Endothelial cell of umbilical vein (primary cell): ENCODE results near the gene EEFSEC. TPM values are rescaled to one million over a fixed set of nuclear protein-coding genes. Genes with fewer than 3 reads are reported as not detected.

Source experiments
- BruUV-seq: library from RNA; stranded (reverse); fragments of 400-500 nt; replicated peaks from 2 replicates; lab custom pipeline; 2021; lab: Mats Ljungman, UMichigan
- CTCF ChIA-PET: fragments of 300-600, 350-600 bp; sonication (Branson Sonifier 250); formaldehyde crosslinking; loops from one replicate; lab custom pipeline; 2021; ENCODE audit warnings: antibody characterized with exemption, inconsistent platforms; lab: Charles Lee
- POLR2A ChIA-PET: fragments of 300-600, 350-600 bp; sonication (Branson Sonifier 250); formaldehyde crosslinking; loops from one replicate; lab custom pipeline; 2021; ENCODE audit warnings: antibody characterized with exemption, inconsistent platforms; lab: Charles Lee
- DNase-seq: peaks from one replicate; pipeline ENCODE4 v3.0.0-alpha.2; 2011; ENCODE audit warnings: low read depth, low spot score
- FAIRE-seq: peaks from 2 replicates; lab custom pipeline; 2011; peaks lifted over from hg19 to GRCh38; lab: Jason Lieb, UNC
- H2AFZ ChIP-seq: 2 replicates; pipeline ENCODE4 v1.6.0; 2012; ENCODE audit warnings: low read depth, low read length, control low read depth, inconsistent platforms
- H3K27ac ChIP-seq: 2 replicates; pipeline ENCODE4 v1.5.1; 2011; ENCODE audit warnings: low read depth, mild to moderate bottlenecking, control low read depth, low read length, moderate library complexity; ENCODE audit not compliant: insufficient read depth
- H3K27me3 ChIP-seq, 2 experiments: 2 replicates each; pipeline versions ENCODE4 v1.6.0 to v1.6.1; 2011; ENCODE audit warnings: low read length in 2 of 2, mixed read lengths in 1 of 2; ENCODE audit not compliant: control insufficient read depth in 2 of 2, insufficient read depth in 2 of 2
- H3K36me3 ChIP-seq, 2 experiments: 2 replicates in 1 of 2; 3 replicates in 1 of 2; pipeline ENCODE4 v1.5.1; 2011; ENCODE audit warnings: low read length in 2 of 2, mild to moderate bottlenecking in 1 of 2, moderate library complexity in 1 of 2; ENCODE audit not compliant: control insufficient read depth in 2 of 2, insufficient read depth in 2 of 2; ENCODE audit errors: extremely low read depth in 1 of 2
- H3K4me1 ChIP-seq: 3 replicates; pipeline ENCODE4 v1.5.1; 2011; ENCODE audit warnings: mild to moderate bottlenecking, low read length; ENCODE audit not compliant: control insufficient read depth, insufficient read depth; ENCODE audit errors: extremely low read depth
- H3K4me2 ChIP-seq: 2 replicates; pipeline ENCODE4 v1.6.1; 2011; ENCODE audit warnings: low read length, control low read depth, mixed read lengths; ENCODE audit not compliant: insufficient read depth
- H3K4me3 ChIP-seq, 3 experiments: fragments of 200-600 bp in 1 of 3; sonication (generic), shearing (Covaris generic) in 1 of 3; replicated peaks in 1 of 3; 2 replicates each; pipeline ENCODE4 v1.5.1; 2011 to 2016; ENCODE audit warnings: control low read depth in 3 of 3, low read length in 3 of 3, mild to moderate bottlenecking in 2 of 3, inconsistent platforms in 1 of 3, low read depth in 1 of 3, moderate library complexity in 1 of 3; ENCODE audit not compliant: insufficient read depth in 1 of 3
- H3K79me2 ChIP-seq: 2 replicates; pipeline ENCODE4 v1.6.0; 2012; ENCODE audit warnings: low read length, inconsistent platforms; ENCODE audit not compliant: control insufficient read depth, insufficient read depth
- H3K9ac ChIP-seq: replicated peaks from 2 replicates; pipeline ENCODE3; 2011; ENCODE audit warnings: low read length, control low read depth; ENCODE audit not compliant: insufficient read depth; ENCODE audit errors: extremely low read depth
- H3K9me1 ChIP-seq: replicated peaks from 3 replicates; pipeline ENCODE4 v1.6.0; 2011; ENCODE audit warnings: mild to moderate bottlenecking, low read length; ENCODE audit not compliant: control insufficient read depth, insufficient read depth; ENCODE audit errors: extremely low read depth
- H3K9me3 ChIP-seq: replicated peaks from 2 replicates; pipeline ENCODE4 v1.5.1; 2012; ENCODE audit warnings: low read length, inconsistent platforms; ENCODE audit not compliant: control insufficient read depth, insufficient read depth
- H4K20me1 ChIP-seq: replicated peaks from 2 replicates; pipeline ENCODE3; 2011; ENCODE audit warnings: mild to moderate bottlenecking, low read length; ENCODE audit not compliant: control insufficient read depth, insufficient read depth; ENCODE audit errors: extremely low read depth
- EZH2 ChIP-seq: IDR thresholded peaks from 2 replicates; pipeline ENCODE4 v1.6.1; 2012; ENCODE audit warnings: borderline replicate concordance, low read depth, mild to moderate bottlenecking, moderate library complexity, low read length, inconsistent platforms; ENCODE audit not compliant: severe bottlenecking
- FOS ChIP-seq: IDR thresholded peaks from 2 replicates; pipeline ENCODE4 v1.6.1; 2011; ENCODE audit warnings: mild to moderate bottlenecking, low read length, moderate library complexity, borderline replicate concordance; ENCODE audit not compliant: insufficient read depth
- GATA2 ChIP-seq: IDR thresholded peaks from 2 replicates; pipeline ENCODE4 v1.7.0; 2011; ENCODE audit warnings: low read depth, mild to moderate bottlenecking, moderate library complexity, mixed read lengths, low read length; ENCODE audit not compliant: insufficient read length, insufficient read depth
- JUN ChIP-seq: IDR thresholded peaks from 2 replicates; pipeline ENCODE4 v1.6.1; 2011; ENCODE audit warnings: borderline replicate concordance, low read depth; ENCODE audit not compliant: insufficient read length, insufficient read depth
- MYC ChIP-seq: IDR thresholded peaks from one replicate; pipeline ENCODE4 v1.6.1; 2011; ENCODE audit warnings: mild to moderate bottlenecking, low read depth, low read length
- POLR2A ChIP-seq: IDR thresholded peaks from 2 replicates; pipeline ENCODE4 v1.6.1; 2012; ENCODE audit warnings: low read depth, mild to moderate bottlenecking, control low read depth, low read length
- POLR2AphosphoS5 ChIP-seq: IDR thresholded peaks from 2 replicates; pipeline ENCODE4 v1.6.1; 2012; ENCODE audit warnings: low read depth, mild to moderate bottlenecking, control low read depth, low read length, moderate library complexity; ENCODE audit not compliant: insufficient read depth
- dilution Hi-C: fragments of 300-500 bp; cut with MboI; formaldehyde crosslinking; loops from one replicate; pipeline ENCODE4 v1.15.0; 2019; ENCODE audit warnings: low sequenced_read_pairs; ENCODE audit not compliant: extremely low pct_ligation_motif_present
- intact Hi-C: fragments of 100-400 bp; cut with micrococcal nuclease; formaldehyde crosslinking; loops from one replicate; pipeline ENCODE4 v1.10.0; 2022
- polyA plus RNA-seq, 4 experiments: library from polyadenylated mRNA; depleted of rRNA in 3 of 4; stranded (reverse) in 3 of 4; unstranded in 1 of 4; fragments of >200 nt; gene quantifications; 2 replicates each; pipeline versions ENCODE4 v1.2.1 to v1.2.3, GENCODE V29; 2011 to 2012; ENCODE audit warnings: missing spikeins in 1 of 4
- total RNA-seq: library from RNA; stranded (reverse); gene quantifications from 2 replicates; pipeline ENCODE4 v1.2.3, GENCODE V29; 2021
- TF ChIP-seq, protein P1 (sequence below): IDR thresholded peaks from 2 replicates; pipeline ENCODE4 v1.6.1; 2011; ENCODE audit not compliant: insufficient read depth, insufficient read length
- TF ChIP-seq, protein P2 (sequence below), 2 donors: IDR thresholded peaks; 1 replicate in 1 of 2; 2 replicates in 1 of 2; pipeline ENCODE4 v1.5.1; 2011; ENCODE audit warnings: low read length in 2 of 2, mild to moderate bottlenecking in 2 of 2, moderate library complexity in 2 of 2, control low read depth in 1 of 2, inconsistent platforms in 1 of 2, low read depth in 1 of 2; ENCODE audit not compliant: insufficient read depth in 1 of 2; ENCODE audit errors: extremely low read depth in 1 of 2

EEFSEC gene
- total and polyA plus RNA-seq, 2 donors (not counting 3 experiments of a cell fraction or from before 2014, with no cell fraction given): 13.1 to 14.5 TPM

DNA sequence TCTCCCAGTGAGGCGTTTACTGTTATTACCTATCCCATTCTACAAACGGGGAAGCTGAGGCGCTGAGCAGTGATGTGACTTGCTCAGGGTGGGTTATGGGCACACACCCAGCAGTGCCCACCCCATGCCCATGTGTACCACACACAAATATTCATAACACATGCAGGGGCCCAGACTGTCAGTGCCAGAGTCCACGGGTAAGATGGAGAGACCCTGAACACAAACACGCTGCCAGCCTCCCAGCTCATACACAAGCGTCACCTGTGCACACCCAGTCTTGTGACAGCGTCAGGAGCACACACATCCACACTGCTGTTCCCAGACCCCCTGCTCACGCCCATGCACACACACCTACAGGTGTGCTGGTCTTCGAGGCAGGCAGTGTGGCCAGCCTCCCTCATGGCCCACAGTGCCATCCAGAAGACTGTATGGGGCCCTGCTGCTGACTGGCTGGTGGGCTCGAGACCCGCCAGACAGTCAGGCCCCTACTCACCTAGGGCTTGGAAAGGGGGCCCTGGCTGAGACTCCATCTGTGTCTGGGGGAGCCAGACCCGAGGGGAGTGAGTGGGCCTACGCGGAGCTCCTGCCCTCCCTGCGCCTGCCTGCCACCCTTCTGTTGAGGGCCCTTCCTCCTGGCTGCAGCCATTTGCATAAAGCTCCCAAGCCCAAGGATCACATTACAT, 274.0 kb downstream of the EEFSEC start:
- dilution Hi-C loops (loop anchor here (25.0 kb wide), 1 partner anchor 160 kb away; no protein-coding TSS in a partner anchor), intact Hi-C loops (no loop called here)
- Histone ChIP-seq H2AFZ (no peak overlapping the region), H3K4me2 (no peak overlapping the region), H3K27me3 (peaks cover 9 to 10% of the 10 kb centered on the region in 2 experiments), H3K27ac (no peak overlapping the region), H3K36me3 (no peaks in the 10 kb centered on the region), H3K9ac (no peak overlapping the region), H3K79me2 (no peaks in the 10 kb centered on the region), H3K4me1 (peaks cover 3% of the 10 kb centered on the region), H4K20me1 (no peaks in the 10 kb centered on the region), H3K9me1 (no peaks in the 10 kb centered on the region), H3K4me3 (no peak overlapping the region), H3K9me3 (no peaks in the 10 kb centered on the region)
- FAIRE-seq (no peak), DNase-seq (no peak)
- CTCF ChIA-PET: interaction anchor here (1.3 to 5.4 kb wide), 10 partner anchors 10 to 180 kb away, joined by 3 to 76 read pairs (median 18); no protein-coding TSS in a partner anchor
- POLR2A ChIA-PET: no interaction called here
- no TSS peak for BruUV-seq
- no peak for TF ChIP-seq JUN
- no peak for TF ChIP-seq EZH2
- TF ChIP-seq POLR2A: no peak

DNA sequence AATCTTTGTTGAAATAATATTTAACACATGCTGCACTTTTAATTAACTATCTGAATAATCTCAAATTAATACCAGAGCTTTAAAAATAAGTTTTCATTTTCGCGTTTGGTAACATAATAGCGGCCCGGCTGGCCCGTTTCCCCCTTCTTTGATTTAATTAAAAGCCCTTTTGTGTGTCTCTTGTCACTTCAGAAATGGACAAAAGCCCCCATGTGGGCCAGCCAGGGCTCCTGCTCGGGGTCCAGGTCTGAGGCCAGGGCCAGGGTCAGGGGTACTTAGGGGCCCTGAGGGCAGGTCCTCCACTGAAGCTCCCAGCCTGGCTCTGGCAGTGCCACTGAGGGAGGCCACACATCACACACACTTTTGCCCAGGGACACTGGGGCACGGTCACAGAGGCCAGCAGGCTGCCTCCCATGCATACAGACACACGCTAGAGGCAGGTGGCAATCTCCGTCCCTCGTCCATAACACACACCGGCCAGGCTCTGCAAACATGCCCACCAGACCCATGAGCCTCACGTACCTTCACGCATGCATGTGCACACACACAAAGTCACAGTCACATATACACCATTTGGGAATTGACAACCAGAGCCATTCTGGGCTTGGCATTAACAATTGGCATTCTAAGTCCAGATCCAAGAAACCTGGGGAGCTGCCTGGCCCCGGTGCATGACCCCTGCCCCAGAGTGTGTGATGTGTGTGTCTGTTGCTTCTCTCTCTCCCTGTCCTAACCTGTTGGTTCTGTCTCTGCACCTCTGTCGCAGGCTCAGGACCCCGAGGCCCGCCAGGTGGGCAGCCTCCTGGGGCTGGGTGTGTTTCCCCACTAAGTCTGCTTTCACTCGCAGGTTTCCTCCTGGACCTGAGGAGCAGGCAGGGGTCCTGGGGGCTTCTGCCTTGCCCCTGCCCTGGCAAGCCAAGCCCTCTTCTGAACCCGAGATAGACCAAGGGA, 274.9 kb downstream of the EEFSEC start:
- H3K79me2 ChIP-seq: no peaks in the 10 kb centered on the region
- peaks cover 13 to 15% of the 10 kb centered on the region in 2 experiments for H3K27me3 ChIP-seq
- no peak overlapping the region for H3K9ac ChIP-seq
- no peak overlapping the region for H3K4me3 ChIP-seq
- CTCF ChIA-PET: interaction anchor here (1.3 to 5.4 kb wide), 8 partner anchors 54 to 179 kb away, joined by 3 to 76 read pairs (median 22); no protein-coding TSS in a partner anchor
- dilution Hi-C loops (loop anchor here (25.0 kb wide), 1 partner anchor 159 kb away; no protein-coding TSS in a partner anchor), intact Hi-C loops (no loop called here)
- no peak overlapping the region for H3K4me2 ChIP-seq
- peaks cover 3% of the 10 kb centered on the region for H3K4me1 ChIP-seq
- DNase-seq: no peak
- H2AFZ ChIP-seq: no peak overlapping the region
- H3K36me3 ChIP-seq: no peaks in the 10 kb centered on the region
- no peak for FAIRE-seq
- TF ChIP-seq GATA2: no peak
- no peak for TF ChIP-seq JUN
- TF ChIP-seq MYC: no peak
- no peak for TF ChIP-seq POLR2A
- TF ChIP-seq, protein P1, sequence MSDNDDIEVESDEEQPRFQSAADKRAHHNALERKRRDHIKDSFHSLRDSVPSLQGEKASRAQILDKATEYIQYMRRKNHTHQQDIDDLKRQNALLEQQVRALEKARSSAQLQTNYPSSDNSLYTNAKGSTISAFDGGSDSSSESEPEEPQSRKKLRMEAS: no peak
- no peak for TF ChIP-seq FOS
- no peak for TF ChIP-seq POLR2AphosphoS5
- TF ChIP-seq, protein P2, sequence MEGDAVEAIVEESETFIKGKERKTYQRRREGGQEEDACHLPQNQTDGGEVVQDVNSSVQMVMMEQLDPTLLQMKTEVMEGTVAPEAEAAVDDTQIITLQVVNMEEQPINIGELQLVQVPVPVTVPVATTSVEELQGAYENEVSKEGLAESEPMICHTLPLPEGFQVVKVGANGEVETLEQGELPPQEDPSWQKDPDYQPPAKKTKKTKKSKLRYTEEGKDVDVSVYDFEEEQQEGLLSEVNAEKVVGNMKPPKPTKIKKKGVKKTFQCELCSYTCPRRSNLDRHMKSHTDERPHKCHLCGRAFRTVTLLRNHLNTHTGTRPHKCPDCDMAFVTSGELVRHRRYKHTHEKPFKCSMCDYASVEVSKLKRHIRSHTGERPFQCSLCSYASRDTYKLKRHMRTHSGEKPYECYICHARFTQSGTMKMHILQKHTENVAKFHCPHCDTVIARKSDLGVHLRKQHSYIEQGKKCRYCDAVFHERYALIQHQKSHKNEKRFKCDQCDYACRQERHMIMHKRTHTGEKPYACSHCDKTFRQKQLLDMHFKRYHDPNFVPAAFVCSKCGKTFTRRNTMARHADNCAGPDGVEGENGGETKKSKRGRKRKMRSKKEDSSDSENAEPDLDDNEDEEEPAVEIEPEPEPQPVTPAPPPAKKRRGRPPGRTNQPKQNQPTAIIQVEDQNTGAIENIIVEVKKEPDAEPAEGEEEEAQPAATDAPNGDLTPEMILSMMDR (IDR thresholded peaks at IDR 0.05; ENCODE audit: extremely low read depth in 1 of 2, insufficient read depth in 1 of 2, low read depth in 1 of 2, low read length in 2 of 2): no peak
- TF ChIP-seq EZH2: no peak
- no peaks in the 10 kb centered on the region for H4K20me1 ChIP-seq
- BruUV-seq: no TSS peak
- H3K9me3 ChIP-seq: no peaks in the 10 kb centered on the region
- POLR2A ChIA-PET: no interaction called here
- no peaks in the 10 kb centered on the region for H3K9me1 ChIP-seq
- no peak overlapping the region for H3K27ac ChIP-seq
